ENCODE results near the gene NFATC3. TPM values are rescaled to one million over a fixed set of nuclear protein-coding genes. Genes with fewer than 3 reads are reported as not detected.

NFATC3 gene
- total RNA-seq, 1 experiment from 2014 or later: 33.0 TPM

DNA sequence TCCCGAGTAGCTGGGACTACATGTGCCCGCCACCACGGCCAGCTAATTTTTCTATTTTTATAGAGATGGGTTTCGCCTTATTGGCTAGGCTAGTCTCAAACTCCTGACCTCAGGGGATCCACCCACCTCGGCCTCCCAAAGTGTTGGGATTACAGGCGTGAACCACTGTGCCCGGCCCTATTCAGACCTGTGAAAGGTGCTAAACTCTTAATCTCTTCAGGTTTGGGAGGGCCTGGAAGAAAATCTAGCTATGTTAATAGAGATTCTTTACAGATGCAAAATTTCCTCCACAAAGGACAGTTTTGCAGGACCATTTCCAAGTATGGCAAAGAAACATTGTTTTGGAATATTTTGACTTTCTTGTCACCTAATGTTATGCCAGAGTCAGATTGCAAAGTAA lies 156.9 kb downstream of the NFATC3 start:
- Histone ChIP-seq H3K27me3 (ENCODE audit: insufficient read depth, low read length) (no peaks in the 10 kb centered on the region; the same call in 1 of the 2 replicates), H3K14ac (ENCODE audit: insufficient read depth, low read length) (no peak overlapping the region), H4K5ac (ENCODE audit: insufficient read length, low read depth, low read length) (no peak overlapping the region), H2BK15ac (ENCODE audit: low read depth, low read length) (no peak overlapping the region), H3K9ac (ENCODE audit: extremely low read depth, insufficient read length, low read length) (no peak overlapping the region), H2AK5ac (ENCODE audit: insufficient read length, low read length) (no peak overlapping the region), H4K91ac (ENCODE audit: insufficient read length, low read depth, low read length) (no peak overlapping the region), H4K20me1 (ENCODE audit: control insufficient read depth, insufficient read depth, insufficient read length) (no peaks in the 10 kb centered on the region), H3K27ac (ENCODE audit: insufficient read length, low read depth, low read length) (no peak overlapping the region), H3K23me2 (ENCODE audit: insufficient read length, low read depth, low read length, poor library complexity, severe bottlenecking) (peaks cover 18% of the 10 kb centered on the region), H3K79me2 (ENCODE audit: insufficient read depth, low read length) (no peaks in the 10 kb centered on the region), H3K4me1 (ENCODE audit: insufficient read depth, low read length) (no peaks in the 10 kb centered on the region), H3K56ac (ENCODE audit: insufficient read length, low read depth, low read length) (no peak overlapping the region), H2BK5ac (ENCODE audit: insufficient read length, low read length) (no peak overlapping the region), H2BK12ac (ENCODE audit: insufficient read length, low read depth, low read length) (no peak overlapping the region), H2BK20ac (ENCODE audit: low read depth, low read length, poor library complexity, severe bottlenecking) (no peak overlapping the region), H3K9me3 (ENCODE audit: control insufficient read depth, low read depth, low read length) (no peaks in the 10 kb centered on the region), H3K23ac (ENCODE audit: insufficient read length, low read depth, low read length) (no peak overlapping the region), H3K18ac (ENCODE audit: insufficient read length, low read depth, low read length) (no peak overlapping the region), H2AFZ (ENCODE audit: low read length) (no peak overlapping the region), H2BK120ac (ENCODE audit: low read depth, low read length, poor library complexity, severe bottlenecking) (no peak overlapping the region), H3K79me1 (ENCODE audit: insufficient read depth, low read depth, low read length, poor library complexity, severe bottlenecking) (no peaks in the 10 kb centered on the region), H3K4ac (ENCODE audit: low read depth, low read length) (no peak overlapping the region), H3T11ph (ENCODE audit: low read length) (no peak overlapping the region), H3K4me2 (ENCODE audit: insufficient read depth, insufficient read length, low read length) (no peak overlapping the region), H4K8ac (replicated peaks; ENCODE audit: insufficient read length, low read depth, low read length) (no peak overlapping the region)
- Mint-ChIP-seq H3K36me3 (ENCODE audit: insufficient read depth in 1 of 3, low read depth in 3 of 3) (no peaks in the 10 kb centered on the region; a peak in 1 of 7 replicates), H3K27ac (no peak overlapping the region), H3K4me3 (no peak overlapping the region), H3K27me3 (ENCODE audit: low read depth) (peaks cover 25% of the 10 kb centered on the region), H3K9me3 (no peaks in the 10 kb centered on the region; a peak in 1 of 5 replicates), H3K4me1 (peaks cover 24 to 27% of the 10 kb centered on the region in 2 experiments)
- no peak for DNase-seq
- TF ChIP-seq, protein P1, sequence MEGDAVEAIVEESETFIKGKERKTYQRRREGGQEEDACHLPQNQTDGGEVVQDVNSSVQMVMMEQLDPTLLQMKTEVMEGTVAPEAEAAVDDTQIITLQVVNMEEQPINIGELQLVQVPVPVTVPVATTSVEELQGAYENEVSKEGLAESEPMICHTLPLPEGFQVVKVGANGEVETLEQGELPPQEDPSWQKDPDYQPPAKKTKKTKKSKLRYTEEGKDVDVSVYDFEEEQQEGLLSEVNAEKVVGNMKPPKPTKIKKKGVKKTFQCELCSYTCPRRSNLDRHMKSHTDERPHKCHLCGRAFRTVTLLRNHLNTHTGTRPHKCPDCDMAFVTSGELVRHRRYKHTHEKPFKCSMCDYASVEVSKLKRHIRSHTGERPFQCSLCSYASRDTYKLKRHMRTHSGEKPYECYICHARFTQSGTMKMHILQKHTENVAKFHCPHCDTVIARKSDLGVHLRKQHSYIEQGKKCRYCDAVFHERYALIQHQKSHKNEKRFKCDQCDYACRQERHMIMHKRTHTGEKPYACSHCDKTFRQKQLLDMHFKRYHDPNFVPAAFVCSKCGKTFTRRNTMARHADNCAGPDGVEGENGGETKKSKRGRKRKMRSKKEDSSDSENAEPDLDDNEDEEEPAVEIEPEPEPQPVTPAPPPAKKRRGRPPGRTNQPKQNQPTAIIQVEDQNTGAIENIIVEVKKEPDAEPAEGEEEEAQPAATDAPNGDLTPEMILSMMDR (conservative IDR thresholded peaks at IDR 0.05): no peak
- no CpG with 5 or more reads among the region's 7 CpGs for WGBS (ENCODE audit: extremely low coverage, insufficient read length, low lambda C conversion rate)
